CD4-positive, alpha-beta T cell treated with Interleukin-15 for 4 hours (primary cell): ENCODE results near the gene MTHFD1.

ENCODE experiments used
- DNase-seq: peaks from one replicate; pipeline ENCODE4 v3.0.0-alpha.2; 2020; ENCODE audit warnings: low spot score

MTHFD1 gene

GRCh38 chr14:64495252-64495651, 107.1 kb downstream of the MTHFD1 start:
- no peak for DNase-seq

- DNase-seq: no peak
Observed at GRCh38 chr14:64496764-64497163, 108.6 kb downstream of the MTHFD1 start.

- no peak for DNase-seq
Observed at GRCh38 chr14:64500088-64500487, 111.9 kb downstream of the MTHFD1 start.

- DNase-seq: peak; percentile 43
Observed at GRCh38 chr14:64501411-64502171, 113.4 kb downstream of the MTHFD1 start.

- no peak for DNase-seq
Observed at GRCh38 chr14:64502456-64502855, 114.3 kb downstream of the MTHFD1 start.

- peak; percentile 34 for DNase-seq
Observed at GRCh38 chr14:64502887-64503433, 114.8 kb downstream of the MTHFD1 start.

GRCh38 chr14:64503434-64504309, 115.5 kb downstream of the MTHFD1 start, which contains the start of gene ZBTB25:
Gene ZBTB25 (minus strand): TSS chr14:64503838. CDS start chr14:64490533, 13,305 bp downstream.
- DNase-seq: peak; percentile 96

- peak; percentile 80 for DNase-seq
Observed at GRCh38 chr14:64504310-64504896, 116.2 kb downstream of the MTHFD1 start, which contains the start of gene ZBTB1. Gene ZBTB1 (plus strand): TSS chr14:64504770. CDS start chr14:64521505, 16,735 bp downstream.

GRCh38 chr14:64504897-64505794, 117.0 kb downstream of the MTHFD1 start:
- peak; percentile 86 for DNase-seq

- DNase-seq: no peak
Observed at GRCh38 chr14:64506721-64507120, 118.6 kb downstream of the MTHFD1 start.

GRCh38 chr14:64507376-64508156, 119.4 kb downstream of the MTHFD1 start:
- peak; percentile 50 for DNase-seq

GRCh38 chr14:64508215-64508776, 120.1 kb downstream of the MTHFD1 start:
- DNase-seq: no peak

- no peak for DNase-seq
Observed at GRCh38 chr14:64509036-64509435, 120.9 kb downstream of the MTHFD1 start.
